Stimulated activated CD4-positive, alpha-beta T cell treated with anti-CD3 and anti-CD28 coated beads, Interleukin-4, amount 100 ng/mL, for 4 hours (primary cell): Measurements from ENCODE around the gene GRAMD4.

Experiments used
- DNase-seq, 2 experiments: peaks; one replicate each; pipeline ENCODE4 v3.0.0-alpha.2; 2020

Gene GRAMD4

DNA sequence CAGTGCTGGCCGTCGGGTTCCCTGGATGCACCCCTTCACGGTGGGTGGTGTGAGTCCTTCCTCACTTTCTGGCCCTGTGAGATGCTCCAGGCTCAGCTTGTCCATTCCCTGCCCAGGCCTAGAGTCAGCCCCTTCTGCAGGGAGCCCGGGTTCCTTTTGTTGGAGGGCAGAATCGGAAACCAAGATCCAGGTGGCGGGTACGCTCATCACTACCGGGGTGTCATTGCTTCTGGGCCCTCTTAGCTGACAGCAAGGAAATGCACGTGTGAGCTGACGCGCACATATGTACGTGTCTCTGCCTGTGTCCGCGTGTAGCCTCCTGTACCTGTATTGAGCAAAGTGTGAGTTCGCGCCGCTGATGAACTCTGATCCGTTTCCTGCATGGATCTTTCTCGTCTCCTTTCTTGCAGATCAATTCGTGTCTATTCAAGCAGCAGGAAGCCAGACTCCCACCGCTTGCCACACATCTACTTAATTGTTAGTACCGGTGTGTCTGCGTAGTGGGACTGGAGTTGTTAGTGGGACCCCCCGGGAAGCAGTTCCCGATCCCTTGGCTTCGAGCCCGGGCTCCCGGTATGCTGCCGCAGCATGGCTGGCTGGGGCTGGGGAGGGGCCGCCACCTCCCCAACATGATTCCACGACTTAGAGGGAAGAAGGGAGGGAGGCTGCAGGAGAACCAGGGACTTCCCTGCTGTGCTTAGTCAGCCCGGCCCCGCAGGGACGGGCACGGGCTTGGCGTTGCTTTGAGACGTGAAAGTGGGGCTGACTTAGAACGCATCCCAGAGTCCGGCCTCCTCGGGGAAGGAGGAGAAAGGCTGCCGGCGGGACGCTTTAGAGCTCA is 35.9 kb upstream of the GRAMD4 start:
- DNase-seq, result no peak

DNA sequence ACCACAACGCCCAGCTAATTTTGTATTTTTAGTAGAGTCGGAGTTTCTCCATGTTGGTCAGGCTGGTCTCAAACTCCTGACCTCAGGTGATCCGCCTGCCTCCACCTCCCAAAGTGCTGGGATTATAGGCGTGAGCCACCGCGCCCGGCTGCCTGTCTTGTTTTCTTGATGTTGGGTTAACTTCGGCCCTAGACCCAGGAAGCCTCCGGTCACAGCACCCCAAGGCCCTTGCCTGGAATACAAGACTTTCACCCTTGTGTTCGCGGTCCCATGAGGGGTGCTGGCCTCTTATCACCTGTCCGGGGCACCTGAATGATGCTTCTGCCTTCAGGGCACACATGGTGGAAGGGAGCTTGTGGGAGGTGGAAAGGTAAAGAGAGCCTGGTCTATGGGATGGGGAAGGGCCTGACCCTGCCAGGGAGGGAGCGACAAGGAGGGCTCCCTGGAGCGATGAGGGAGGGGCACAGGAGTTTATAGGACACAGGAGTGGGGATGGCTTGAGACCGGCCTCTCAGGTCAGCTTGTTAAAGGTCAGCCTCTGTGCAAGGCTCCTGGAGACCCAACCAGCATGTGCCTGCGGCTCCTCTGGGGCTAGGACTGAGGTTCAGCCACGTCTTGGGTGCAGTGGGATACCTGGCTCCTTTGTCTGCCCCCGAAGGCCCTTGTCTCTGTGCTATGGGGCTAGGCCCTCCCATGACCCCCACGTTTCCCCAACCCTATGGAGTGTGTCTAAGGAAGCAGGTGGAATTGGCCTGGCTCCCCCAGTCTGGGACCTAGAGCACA is 34.7 kb upstream of the GRAMD4 start:
- DNase-seq, result no peak

DNA sequence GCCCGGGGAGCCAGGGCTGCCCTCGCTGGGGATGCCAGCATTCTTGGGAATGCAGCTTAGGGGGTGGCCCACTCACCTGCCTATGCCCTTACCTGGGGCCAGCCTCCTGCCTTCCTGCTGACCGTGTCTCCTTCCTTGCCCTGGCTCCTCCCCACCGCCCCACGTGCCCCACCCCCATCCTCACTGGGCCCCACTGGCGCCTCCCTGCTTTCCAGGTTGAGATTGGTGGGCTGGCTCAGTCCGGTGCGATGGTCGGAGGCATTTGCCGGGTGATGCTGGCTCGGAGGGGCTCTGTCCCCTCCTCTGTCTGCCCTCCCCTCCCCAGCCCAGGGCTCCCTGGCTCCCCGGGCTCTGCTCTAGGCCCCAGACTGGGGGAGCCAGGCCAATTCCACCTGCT is 34.1 kb upstream of the GRAMD4 start:
- no peak for DNase-seq

GRCh38 chr22:46586531-46587011 is 33.6 kb upstream of the GRAMD4 start:
- DNase-seq, result no peak

- DNase-seq, result no peak
These were observed 33.1 kb upstream of the GRAMD4 start for GRCh38 chr22:46587061-46587460.

GRCh38 chr22:46587492-46588278 is 32.5 kb upstream of the GRAMD4 start:
- peak in 1 of 2 experiments; percentile 10 for DNase-seq

DNA sequence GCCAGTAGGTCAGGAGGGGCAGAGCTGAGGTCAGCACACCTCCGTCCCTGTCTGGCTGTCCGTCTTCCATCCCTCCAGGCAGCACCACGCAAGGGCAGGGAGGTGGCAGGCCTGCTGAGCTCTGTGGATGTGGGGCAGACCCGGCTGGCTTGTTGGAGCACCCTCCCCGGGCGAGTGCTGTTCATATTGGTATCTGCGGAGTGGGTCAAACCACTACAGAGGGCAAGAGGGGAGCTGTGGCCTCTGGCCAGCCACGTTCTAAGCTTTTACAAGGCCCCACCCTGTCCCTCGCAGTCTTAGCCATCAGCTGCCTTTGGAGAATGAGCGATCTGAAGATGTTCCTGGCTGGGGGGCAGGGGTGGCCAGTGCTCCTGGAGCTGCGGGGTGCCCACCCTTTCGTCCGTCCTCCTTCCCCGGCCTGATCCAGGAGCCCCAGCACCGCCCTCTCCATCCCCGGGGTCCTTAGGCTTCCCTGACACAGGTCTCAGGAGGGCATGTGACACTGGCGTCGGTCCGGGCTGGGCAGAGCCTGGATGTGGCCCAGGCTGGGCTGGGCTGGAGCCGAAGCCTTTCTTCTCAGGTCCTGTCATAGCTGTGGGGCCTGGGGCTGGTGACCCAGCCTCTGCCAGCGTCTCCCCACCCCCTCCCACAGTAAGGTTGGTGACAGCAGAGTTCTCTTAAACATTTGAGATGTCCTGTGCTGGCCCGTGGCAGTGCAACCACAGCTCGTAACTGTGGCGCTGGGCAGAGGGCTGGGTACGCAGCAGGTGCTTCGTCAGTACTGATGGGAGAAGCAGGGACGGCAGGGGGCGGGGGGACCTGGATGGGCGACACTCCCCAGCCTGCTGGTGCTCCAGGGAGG is 31.7 kb upstream of the GRAMD4 start:
- no peak for DNase-seq

DNA sequence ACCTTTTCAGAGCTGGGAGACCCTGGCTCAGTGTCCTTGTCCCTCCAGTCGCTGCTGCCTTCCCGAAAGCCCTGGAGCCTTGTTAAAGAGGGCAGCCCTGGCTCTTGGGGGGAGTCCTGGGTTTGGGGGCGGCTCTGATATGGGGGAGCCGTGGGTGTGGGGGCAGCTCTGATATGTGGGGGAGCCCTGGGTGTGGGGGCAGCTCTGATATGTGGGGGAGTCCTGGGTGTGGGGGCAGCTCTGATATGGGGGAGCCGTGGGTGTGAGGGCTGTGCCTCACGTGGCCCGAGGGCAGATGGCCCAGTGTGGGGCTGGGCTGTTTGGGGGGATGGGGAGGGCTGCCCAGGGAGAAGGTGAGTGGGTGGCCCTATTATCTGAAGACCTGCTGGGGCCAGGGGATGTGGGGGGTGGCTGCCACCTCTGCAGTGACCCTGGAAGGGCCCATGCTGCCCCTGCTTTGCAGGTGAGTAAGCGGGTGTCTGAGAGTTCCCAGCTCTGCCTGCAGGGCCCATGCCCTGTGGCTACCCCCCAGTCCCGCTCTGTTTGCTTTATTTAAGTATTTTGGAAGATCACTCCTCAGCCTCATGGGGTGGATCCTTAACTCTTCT is 30.9 kb upstream of the GRAMD4 start:
- no peak for DNase-seq

DNA sequence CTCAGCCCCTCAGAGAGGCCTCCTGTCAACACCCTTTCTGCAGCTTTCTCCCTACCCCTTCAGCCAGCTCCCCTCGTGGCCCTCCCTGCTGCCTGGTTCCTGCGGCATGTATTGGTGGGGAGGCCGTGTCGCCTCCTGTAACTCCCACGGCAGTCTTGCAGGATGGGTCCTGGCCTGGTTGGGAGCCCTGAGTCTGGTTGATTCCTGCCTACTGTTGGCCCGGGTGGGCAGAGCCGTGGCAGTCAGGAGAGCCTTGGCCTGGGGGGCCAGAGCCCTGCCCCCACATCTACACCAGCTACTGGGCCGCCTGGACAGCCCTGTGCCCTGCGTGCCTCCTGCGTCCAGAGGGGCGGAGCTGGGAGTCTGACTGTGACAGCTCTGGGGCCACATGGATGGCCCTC is 30.3 kb upstream of the GRAMD4 start:
- no peak for DNase-seq

GRCh38 chr22:46590334-46590733 is 29.9 kb upstream of the GRAMD4 start:
- DNase-seq, result no peak

DNA sequence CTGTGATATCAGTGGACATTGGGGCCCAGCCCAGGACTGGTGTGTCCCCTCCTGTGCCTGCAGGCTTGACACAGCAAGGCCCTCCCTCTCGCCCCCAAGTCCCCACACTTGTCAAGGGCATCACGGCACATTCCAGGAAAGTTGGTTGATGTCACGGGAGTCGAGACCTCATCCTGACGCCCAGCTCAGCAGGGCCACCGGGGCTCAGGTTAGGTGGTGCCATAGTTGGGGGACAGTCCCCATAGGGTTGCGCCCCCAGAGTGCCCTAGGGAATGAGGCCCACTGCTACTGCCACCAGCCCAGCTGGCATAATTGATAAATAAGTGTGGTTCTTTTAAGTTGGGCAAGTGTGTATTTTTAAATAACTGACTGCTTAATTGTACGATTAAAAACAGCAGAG is 28.3 kb upstream of the GRAMD4 start:
- no peak for DNase-seq

DNA sequence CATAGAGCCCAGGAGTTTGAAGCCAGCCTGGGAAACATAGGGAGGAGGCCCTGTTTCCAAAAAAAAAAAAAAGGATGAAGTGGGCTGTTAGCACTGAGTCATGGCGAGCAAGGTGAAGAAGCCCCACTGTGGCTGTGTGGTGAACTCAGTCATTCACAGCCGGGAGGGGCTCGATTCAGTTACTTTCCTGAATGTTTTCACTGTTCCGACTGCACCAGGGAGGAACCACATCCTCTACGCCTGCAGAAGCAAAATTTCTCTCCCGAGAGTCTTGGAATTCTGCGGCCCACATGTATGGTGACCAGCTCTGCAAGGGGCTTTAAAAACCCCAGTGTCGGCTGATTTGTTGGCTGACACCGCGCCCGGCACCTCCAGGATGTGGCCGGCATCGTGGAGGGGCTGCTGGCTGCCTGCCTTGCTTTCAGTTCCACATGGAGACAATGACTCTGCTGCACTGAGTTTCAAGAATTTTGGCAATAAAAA is 27.8 kb upstream of the GRAMD4 start:
- peak; percentile 24 to 36 for DNase-seq

DNA sequence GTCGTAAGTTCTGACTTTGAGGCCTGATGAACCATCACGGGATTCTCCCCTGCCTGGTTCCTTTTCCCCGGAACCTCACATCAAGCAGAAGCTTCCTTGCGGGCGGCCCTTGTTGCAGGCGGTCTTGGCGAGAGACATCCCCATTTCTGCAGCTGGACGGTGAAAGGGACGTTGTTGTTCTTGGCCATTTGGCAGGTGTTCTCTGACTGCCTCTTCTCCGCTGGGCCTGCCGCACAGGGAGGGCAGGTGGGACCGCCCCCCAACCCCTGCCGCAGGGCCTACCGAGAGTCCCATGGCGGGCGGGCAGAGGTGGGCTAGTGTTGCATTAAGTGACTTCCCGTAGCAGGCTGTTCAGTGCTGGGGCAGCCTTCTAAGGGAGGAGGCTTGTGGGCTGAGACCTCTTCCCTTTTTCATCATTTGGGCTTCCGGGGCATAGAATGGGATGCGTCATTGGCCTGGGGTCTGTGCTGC is 26.9 kb upstream of the GRAMD4 start:
- DNase-seq, result no peak

GRCh38 chr22:46593996-46594946 is 25.9 kb upstream of the GRAMD4 start:
- DNase-seq, result no peak

DNA sequence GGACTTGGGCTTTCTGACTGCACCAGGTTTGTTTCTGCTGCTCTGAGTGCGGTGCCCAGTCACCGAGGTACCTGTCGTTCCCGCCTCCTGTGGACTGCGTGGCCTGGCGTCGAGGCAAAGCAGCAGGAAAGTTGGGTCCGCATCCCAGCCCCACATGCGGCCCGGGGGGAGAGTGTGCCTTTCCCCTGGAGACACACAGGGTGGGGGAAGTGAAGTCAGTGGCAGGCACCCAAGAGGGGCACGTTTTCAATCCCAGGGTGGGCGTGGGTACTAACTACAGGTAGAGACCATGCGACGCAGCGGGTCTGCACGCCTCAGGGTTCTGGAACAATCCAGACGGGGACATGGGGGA is 25.3 kb upstream of the GRAMD4 start:
- DNase-seq, result no peak

GRCh38 chr22:46595545-46595944 is 24.6 kb upstream of the GRAMD4 start:
- DNase-seq, result no peak

- no peak for DNase-seq
These were observed 24.1 kb upstream of the GRAMD4 start for GRCh38 chr22:46596032-46596441.

GRCh38 chr22:46596819-46597218 is 23.4 kb upstream of the GRAMD4 start:
- no peak for DNase-seq

DNA sequence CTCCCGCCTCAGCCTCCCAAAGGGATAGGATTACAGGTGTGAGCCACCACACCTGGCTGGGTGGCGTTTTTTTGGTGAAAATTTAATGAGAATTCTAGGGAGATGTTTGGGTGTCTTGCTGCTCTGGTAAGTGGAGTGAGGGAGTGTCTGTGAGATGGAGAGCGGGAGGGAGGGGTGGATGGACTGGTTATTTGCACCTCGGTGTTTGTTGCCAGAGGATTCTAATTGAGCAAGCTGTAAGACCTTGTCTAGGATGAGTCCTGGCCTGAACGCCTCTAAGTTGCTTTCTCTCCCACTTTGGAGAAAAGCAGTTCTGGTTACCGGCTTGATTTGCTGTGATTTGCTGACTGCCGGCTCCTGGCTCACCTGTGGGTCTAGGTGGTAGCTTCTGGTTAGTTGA is 22.0 kb upstream of the GRAMD4 start:
- no peak for DNase-seq

DNA sequence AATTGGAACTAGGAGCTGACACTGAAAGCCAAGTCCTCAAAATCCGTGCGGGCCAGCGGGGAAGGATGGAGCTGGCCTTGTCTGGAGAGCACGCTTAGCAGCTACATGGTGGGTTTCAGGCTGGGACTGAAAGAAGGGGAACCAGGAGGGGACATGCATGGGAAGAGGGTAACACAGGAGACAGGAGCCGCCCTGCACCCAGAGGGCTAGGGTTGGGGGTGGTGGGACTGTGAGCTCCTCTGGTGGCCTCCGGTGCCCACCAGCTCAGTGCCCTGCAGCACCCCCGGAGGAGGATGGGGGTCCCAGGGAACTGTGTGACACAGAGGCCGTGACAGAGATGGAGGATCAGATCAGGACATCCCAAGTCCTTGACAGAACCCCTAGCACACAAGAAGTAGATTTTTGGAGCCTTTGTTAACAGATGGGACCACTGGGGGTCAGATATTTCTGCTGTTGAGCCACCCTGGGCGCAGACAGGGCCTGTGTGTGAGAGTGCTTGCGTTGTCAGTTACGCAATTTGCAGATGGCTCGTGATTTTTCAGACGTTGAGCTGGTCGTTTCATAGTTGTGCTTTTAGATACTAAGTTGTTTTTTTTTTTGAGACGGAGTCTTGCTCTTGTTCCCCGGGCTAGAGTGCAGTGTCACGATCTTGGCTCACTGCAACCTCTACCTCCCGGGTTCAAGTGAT is 21.3 kb upstream of the GRAMD4 start:
- no peak for DNase-seq
